MCF 10A (cell line): Measurements from ENCODE around the gene ORAI2. TPM values are rescaled to one million over a fixed set of nuclear protein-coding genes. Genes with fewer than 3 reads are reported as not detected.
A peak's percentile ranks its signal among the peaks of the same experiment; 100 is the strongest.

ENCODE experiments used
- BruUV-seq: library from RNA; stranded (reverse); fragments of 400-500 nt; replicated peaks from 2 replicates; lab custom pipeline; 2021; lab: Mats Ljungman, UMichigan
- CTCF ChIA-PET: fragments of 300-600 bp; sonication (Branson Sonifier 250); formaldehyde crosslinking; extraction: SDS; loops from one replicate; lab custom pipeline; 2021; ENCODE audit warnings: antibody characterized with exemption, inconsistent platforms; lab: Yijun Ruan, JAX
- POLR2A ChIA-PET: fragments of 300-600, 350-650 bp; sonication (Branson Sonifier 250); formaldehyde crosslinking; extraction: SDS; loops from one replicate; lab custom pipeline; 2020; ENCODE audit warnings: antibody characterized with exemption, inconsistent platforms; lab: Yijun Ruan, JAX
- DNase-seq: peaks from one replicate; pipeline ENCODE4 v3.0.0-alpha.2; 2018; ENCODE audit not compliant: unreplicated experiment
- H3K27ac Mint-ChIP-seq: one replicate; pipeline ENCODE4 v1.8.0; 2022; ENCODE audit warnings: mild to moderate bottlenecking, low read depth, mixed read lengths; ENCODE audit not compliant: unreplicated experiment
- H3K27me3 Mint-ChIP-seq: one replicate; pipeline ENCODE4 v1.8.0; 2022; ENCODE audit warnings: mixed read lengths; ENCODE audit not compliant: insufficient read depth, unreplicated experiment
- H3K36me3 Mint-ChIP-seq: one replicate; pipeline ENCODE4 v1.8.0; 2022; ENCODE audit warnings: mild to moderate bottlenecking, moderate library complexity, mixed read lengths; ENCODE audit not compliant: insufficient read depth, unreplicated experiment
- H3K4me1 Mint-ChIP-seq: one replicate; pipeline ENCODE4 v1.8.0; 2022; ENCODE audit warnings: mixed read lengths; ENCODE audit not compliant: insufficient read depth, unreplicated experiment
- H3K4me3 Mint-ChIP-seq: one replicate; pipeline ENCODE4 v1.8.0; 2022; ENCODE audit warnings: mild to moderate bottlenecking, moderate library complexity, mixed read lengths; ENCODE audit not compliant: unreplicated experiment
- H3K9me3 Mint-ChIP-seq: one replicate; pipeline ENCODE4 v1.8.0; 2022; ENCODE audit warnings: mixed read lengths; ENCODE audit not compliant: unreplicated experiment
- intact Hi-C: fragments of 100-400 bp; cut with micrococcal nuclease; formaldehyde crosslinking; loops from 2 replicates; pipeline ENCODE4 v1.14.1; 2022
- total RNA-seq: library from RNA; stranded (reverse); gene quantifications from 2 replicates; pipeline ENCODE4 v1.2.3, GENCODE V29; 2022
- TF ChIP-seq, protein P1 (sequence below): fragments of 200-600 bp; IDR thresholded peaks from one replicate; pipeline ENCODE4 v1.8.0; 2022; ENCODE audit warnings: antibody characterized with exemption, mild to moderate bottlenecking; ENCODE audit not compliant: unreplicated experiment

Gene ORAI2
- total RNA-seq, 1 experiment from 2014 or later: 9.1 TPM

DNA sequence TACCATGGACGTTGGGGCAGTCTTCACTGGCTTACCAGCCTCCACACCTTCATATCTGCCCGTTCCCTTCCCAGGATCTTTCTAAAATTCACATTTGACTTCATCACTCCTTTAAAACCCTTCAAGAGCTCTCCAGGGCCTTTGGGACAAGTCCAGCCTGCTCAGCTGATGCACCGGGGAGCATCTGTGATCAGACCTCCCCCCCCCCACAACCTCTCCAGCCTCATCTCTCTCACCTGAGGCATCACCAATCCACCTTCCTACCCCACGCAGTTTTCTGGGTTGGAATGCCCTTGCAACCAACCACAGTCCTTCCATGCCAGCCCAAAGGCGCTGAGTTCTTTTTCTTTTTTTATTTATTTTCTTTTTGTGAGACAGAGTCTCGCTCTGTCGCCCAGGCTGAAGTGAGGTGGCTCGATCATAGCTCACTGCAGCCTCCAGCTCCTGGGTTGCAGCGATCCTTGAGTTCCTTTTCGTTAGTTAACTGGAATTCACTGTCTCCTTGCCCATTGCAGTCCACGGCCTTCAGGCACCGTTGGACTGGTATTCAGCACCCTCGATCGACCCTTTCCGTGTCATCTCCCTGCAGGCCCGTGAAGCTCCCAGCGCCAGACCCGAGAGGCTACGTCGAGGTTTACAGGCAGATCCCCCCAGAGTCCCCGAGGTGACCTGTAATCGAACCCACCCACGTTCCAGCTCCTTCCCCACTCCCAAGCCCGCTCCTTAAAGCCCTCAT, 30.6 kb downstream of the ORAI2 start:
- Mint-ChIP-seq H3K9me3 (no peaks in the 10 kb centered on the region), H3K4me3 (peak overlapping the region; percentile 86), H3K27me3 (no peaks in the 10 kb centered on the region), H3K4me1 (peaks cover 11% of the 10 kb centered on the region), H3K36me3 (peaks cover 16% of the 10 kb centered on the region), H3K27ac (peak overlapping the region; percentile 59)
- no TSS peak for BruUV-seq
- TF ChIP-seq, protein P1, sequence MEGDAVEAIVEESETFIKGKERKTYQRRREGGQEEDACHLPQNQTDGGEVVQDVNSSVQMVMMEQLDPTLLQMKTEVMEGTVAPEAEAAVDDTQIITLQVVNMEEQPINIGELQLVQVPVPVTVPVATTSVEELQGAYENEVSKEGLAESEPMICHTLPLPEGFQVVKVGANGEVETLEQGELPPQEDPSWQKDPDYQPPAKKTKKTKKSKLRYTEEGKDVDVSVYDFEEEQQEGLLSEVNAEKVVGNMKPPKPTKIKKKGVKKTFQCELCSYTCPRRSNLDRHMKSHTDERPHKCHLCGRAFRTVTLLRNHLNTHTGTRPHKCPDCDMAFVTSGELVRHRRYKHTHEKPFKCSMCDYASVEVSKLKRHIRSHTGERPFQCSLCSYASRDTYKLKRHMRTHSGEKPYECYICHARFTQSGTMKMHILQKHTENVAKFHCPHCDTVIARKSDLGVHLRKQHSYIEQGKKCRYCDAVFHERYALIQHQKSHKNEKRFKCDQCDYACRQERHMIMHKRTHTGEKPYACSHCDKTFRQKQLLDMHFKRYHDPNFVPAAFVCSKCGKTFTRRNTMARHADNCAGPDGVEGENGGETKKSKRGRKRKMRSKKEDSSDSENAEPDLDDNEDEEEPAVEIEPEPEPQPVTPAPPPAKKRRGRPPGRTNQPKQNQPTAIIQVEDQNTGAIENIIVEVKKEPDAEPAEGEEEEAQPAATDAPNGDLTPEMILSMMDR: no peak
- ChIA-PET POLR2A (interaction anchor here (0.7 to 1.7 kb wide), 6 partner anchors 8 to 301 kb away, joined by 3 to 10 read pairs (median 6); no protein-coding TSS in a partner anchor), CTCF (interaction anchor here (0.6 to 0.8 kb wide), 4 partner anchors 24 to 166 kb away, joined by 3 to 4 read pairs (median 3); no protein-coding TSS in a partner anchor)
- DNase-seq: no peak
- intact Hi-C loops: no loop called here

- Mint-ChIP-seq H3K36me3 (peaks cover 13% of the 10 kb centered on the region), H3K4me3 (peak within 1 kb of the TSS; percentile 86), H3K27ac (peak within 1 kb of the TSS; percentile 59), H3K9me3 (no peaks in the 10 kb centered on the region), H3K27me3 (no peaks in the 10 kb centered on the region), H3K4me1 (peaks cover 11% of the 10 kb centered on the region)
- no TSS peak for BruUV-seq
- intact Hi-C loops: no loop called here
- TF ChIP-seq, protein P1: no peak
- ChIA-PET POLR2A (interaction anchor here (0.7 to 1.7 kb wide), 6 partner anchors 8 to 102 kb away, joined by 3 to 10 read pairs (median 6); no protein-coding TSS in a partner anchor), CTCF (interaction anchor here (0.6 to 0.8 kb wide), 2 partner anchors 24 to 66 kb away, joined by 3 to 4 read pairs; no protein-coding TSS in a partner anchor)
- peak; percentile 88 for DNase-seq
Observed at GRCh38 chr7:102464577-102465280, 31.4 kb downstream of the ORAI2 start, which contains the start of the genes ALKBH4 and LRWD1. TSS of gene ALKBH4 (minus strand) at chr7:102464863. CDS start at chr7:102464836, 27 bp downstream. TSS of gene LRWD1 (plus strand) at chr7:102464984. CDS start at chr7:102465081, 97 bp downstream.

GRCh38 chr7:102466097-102466496, 32.7 kb downstream of the ORAI2 start:
- Mint-ChIP-seq H3K4me3 (peak overlapping the region; percentile 86), H3K4me1 (peaks cover 11% of the 10 kb centered on the region), H3K27me3 (no peaks in the 10 kb centered on the region), H3K36me3 (peaks cover 6% of the 10 kb centered on the region), H3K27ac (peak overlapping the region; percentile 9), H3K9me3 (no peaks in the 10 kb centered on the region)
- ChIA-PET POLR2A (interaction anchor here (0.9 to 1.3 kb wide), 3 partner anchors 26 to 103 kb away, joined by 3 to 4 read pairs (median 3); partner anchors contain the start of gene PRKRIP1), CTCF (no interaction called here)
- TF ChIP-seq, protein P1: no peak
- no peak for DNase-seq
- no TSS peak for BruUV-seq
- intact Hi-C loops: no loop called here
